Panc1 (cell line): ENCODE data around the gene CREM. TPM values are rescaled to one million over a fixed set of nuclear protein-coding genes. Genes with fewer than 3 reads are reported as not detected.

ENCODE experiments used
- ATAC-seq: fragments of 200-7000 bp; cut with Tn5 transposase; 2 replicates; pipeline ENCODE4 v1.9.1; 2020; ENCODE audit warnings: mild to moderate bottlenecking, moderate library complexity
- BruUV-seq: library from RNA; stranded (reverse); fragments of 400-500 nt; replicated peaks from 2 replicates; lab custom pipeline; 2021; lab: Mats Ljungman, UMichigan
- CTCF ChIA-PET: fragments of 300-600 bp; sonication (Branson Sonifier 250); formaldehyde crosslinking; loops from one replicate; lab custom pipeline; 2022; ENCODE audit warnings: antibody characterized with exemption; lab: Charles Lee
- POLR2A ChIA-PET: fragments of 300-600 bp; sonication (Branson Sonifier 250); formaldehyde crosslinking; loops from one replicate; lab custom pipeline; 2022; ENCODE audit warnings: antibody characterized with exemption; lab: Charles Lee
- DNase-seq: peaks from one replicate; pipeline ENCODE4 v3.0.0-alpha.2; 2010; ENCODE audit warnings: low read depth, low spot score
- H3K27ac ChIP-seq: 2 replicates; pipeline ENCODE4 v1.5.1; 2011; ENCODE audit warnings: mild to moderate bottlenecking, low read length, inconsistent platforms
- H3K27me3 ChIP-seq: fragments of 200-500 bp; sonication (Bioruptor generic); 2 replicates; pipeline ENCODE4 v1.6.0; 2014; ENCODE audit warnings: low read length, inconsistent platforms; ENCODE audit not compliant: control insufficient read depth, insufficient read depth
- H3K36me3 ChIP-seq: fragments of 200-500 bp; sonication (Bioruptor generic); 2 replicates; pipeline ENCODE4 v1.5.1; 2014; ENCODE audit warnings: inconsistent platforms, mild to moderate bottlenecking, low read length, moderate library complexity; ENCODE audit not compliant: control insufficient read depth, insufficient read depth
- H3K4me1 ChIP-seq: 2 replicates; pipeline ENCODE4 v1.5.1; 2011; ENCODE audit warnings: inconsistent platforms, mild to moderate bottlenecking, low read length, moderate library complexity; ENCODE audit not compliant: control insufficient read depth, insufficient read depth
- H3K4me3 ChIP-seq, 2 experiments: 2 replicates each; pipeline ENCODE4 v1.5.1; 2011 to 2012; ENCODE audit warnings: low read depth in 2 of 2, low read length in 2 of 2, mild to moderate bottlenecking in 2 of 2, inconsistent platforms in 1 of 2, moderate library complexity in 1 of 2
- H3K9me3 ChIP-seq: fragments of 200-500 bp; sonication (Bioruptor generic); 2 replicates; pipeline ENCODE4 v1.5.1; 2014; ENCODE audit warnings: low read depth, mild to moderate bottlenecking, inconsistent platforms, low read length, moderate library complexity; ENCODE audit not compliant: control insufficient read depth, insufficient read depth
- POLR2AphosphoS5 ChIP-seq: IDR thresholded peaks from 2 replicates; pipeline ENCODE4 v1.6.1; 2012; ENCODE audit warnings: mild to moderate bottlenecking, low read depth, low read length, moderate library complexity
- SIN3A ChIP-seq: IDR thresholded peaks from 2 replicates; pipeline ENCODE4 v1.6.1; 2012; ENCODE audit warnings: low read depth, mild to moderate bottlenecking, low read length, moderate library complexity, borderline replicate concordance; ENCODE audit not compliant: insufficient read depth
- TCF7L2 ChIP-seq: IDR thresholded peaks from 2 replicates; pipeline ENCODE4 v1.6.1; 2011; ENCODE audit warnings: mild to moderate bottlenecking, low read depth, low read length, inconsistent platforms
- in situ Hi-C: cut with HindIII; loops from 2 replicates; pipeline ENCODE4 v1.10.0; 2016; ENCODE audit warnings: low sequenced_read_pairs, low pct_unique_long_range_greater_than_20kb
- intact Hi-C: fragments of 100-400 bp; cut with micrococcal nuclease; formaldehyde crosslinking; loops from one replicate; pipeline ENCODE4 v1.10.0; 2022; ENCODE audit not compliant: unreplicated experiment
- total RNA-seq: library from RNA; stranded (reverse); gene quantifications from one replicate; pipeline ENCODE4 v1.2.1, GENCODE V29; 2021; ENCODE audit not compliant: unreplicated experiment
- TF ChIP-seq, protein P1 (sequence below), 2 experiments: IDR thresholded peaks; 2 replicates each; pipeline ENCODE4 v1.6.1; 2011 to 2012; ENCODE audit warnings: low read depth in 2 of 2, control low read depth in 1 of 2, low read length in 1 of 2, mild to moderate bottlenecking in 1 of 2, moderate library complexity in 1 of 2; ENCODE audit not compliant: insufficient read depth in 1 of 2
- TF ChIP-seq, protein P2 (sequence below): fragments of 450-650 bp; IDR thresholded peaks from 2 replicates; pipeline ENCODE4 v1.5.1; 2017; ENCODE audit warnings: mild to moderate bottlenecking

The CREM gene
- total RNA-seq, 1 experiment from 2014 or later: 13.7 TPM

DNA sequence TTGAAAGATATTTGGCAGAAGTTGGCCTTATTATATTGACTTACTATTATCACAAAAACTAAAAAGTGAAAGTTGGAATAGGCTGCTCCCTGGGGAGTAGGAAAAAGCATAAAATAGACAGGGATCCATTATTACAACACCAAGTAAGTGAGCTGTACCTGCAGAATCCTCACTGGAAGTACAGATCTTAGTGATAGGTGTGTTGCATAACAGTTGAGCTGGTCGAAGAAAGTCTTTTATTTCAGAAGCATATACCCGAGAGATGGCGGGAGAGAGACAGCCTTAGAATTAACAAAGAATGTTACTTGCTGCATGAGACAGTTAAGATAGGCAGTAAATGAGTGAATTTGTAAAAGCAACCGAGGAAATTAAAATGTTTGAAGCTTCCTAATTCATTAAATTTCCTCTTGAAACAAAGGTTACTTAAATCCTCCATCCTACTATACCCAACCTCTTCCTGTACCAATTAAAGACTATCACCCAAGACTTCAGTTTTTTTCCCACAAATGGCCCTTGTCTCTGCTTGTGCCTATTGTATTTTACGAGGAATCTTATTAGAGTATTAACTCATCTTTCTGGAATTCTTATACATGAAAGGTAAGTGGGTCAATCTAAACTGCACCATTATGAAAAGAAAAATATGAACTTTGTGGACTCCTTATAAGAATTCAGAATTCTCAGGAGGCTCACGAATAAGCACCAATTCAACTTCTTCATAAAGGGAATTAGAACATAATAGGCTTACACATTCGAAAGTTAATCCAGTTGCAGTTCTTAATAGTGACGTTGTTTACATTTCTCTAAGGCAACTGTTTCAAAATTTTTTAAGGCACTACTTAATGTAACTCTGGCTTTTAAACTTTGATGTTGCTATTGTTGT lies 56.2 kb downstream of the CREM start:
- Histone ChIP-seq H3K4me3 (no peak overlapping the region), H3K36me3 (no peaks in the 10 kb centered on the region), H3K27me3 (no peaks in the 10 kb centered on the region), H3K4me1 (0 out of 2 replicates have a peak, but pooled peaks cover 4% of the 10 kb centered on the region), H3K9me3 (no peaks in the 10 kb centered on the region), H3K27ac (no peak overlapping the region)
- CTCF ChIA-PET: no interaction called here
- no peak for DNase-seq
- POLR2A ChIA-PET: no interaction called here
- in situ Hi-C loops: no loop called here
- TF ChIP-seq POLR2AphosphoS5 (no peak), SIN3A (no peak), TCF7L2 (no peak)
- TF ChIP-seq, protein P1, sequence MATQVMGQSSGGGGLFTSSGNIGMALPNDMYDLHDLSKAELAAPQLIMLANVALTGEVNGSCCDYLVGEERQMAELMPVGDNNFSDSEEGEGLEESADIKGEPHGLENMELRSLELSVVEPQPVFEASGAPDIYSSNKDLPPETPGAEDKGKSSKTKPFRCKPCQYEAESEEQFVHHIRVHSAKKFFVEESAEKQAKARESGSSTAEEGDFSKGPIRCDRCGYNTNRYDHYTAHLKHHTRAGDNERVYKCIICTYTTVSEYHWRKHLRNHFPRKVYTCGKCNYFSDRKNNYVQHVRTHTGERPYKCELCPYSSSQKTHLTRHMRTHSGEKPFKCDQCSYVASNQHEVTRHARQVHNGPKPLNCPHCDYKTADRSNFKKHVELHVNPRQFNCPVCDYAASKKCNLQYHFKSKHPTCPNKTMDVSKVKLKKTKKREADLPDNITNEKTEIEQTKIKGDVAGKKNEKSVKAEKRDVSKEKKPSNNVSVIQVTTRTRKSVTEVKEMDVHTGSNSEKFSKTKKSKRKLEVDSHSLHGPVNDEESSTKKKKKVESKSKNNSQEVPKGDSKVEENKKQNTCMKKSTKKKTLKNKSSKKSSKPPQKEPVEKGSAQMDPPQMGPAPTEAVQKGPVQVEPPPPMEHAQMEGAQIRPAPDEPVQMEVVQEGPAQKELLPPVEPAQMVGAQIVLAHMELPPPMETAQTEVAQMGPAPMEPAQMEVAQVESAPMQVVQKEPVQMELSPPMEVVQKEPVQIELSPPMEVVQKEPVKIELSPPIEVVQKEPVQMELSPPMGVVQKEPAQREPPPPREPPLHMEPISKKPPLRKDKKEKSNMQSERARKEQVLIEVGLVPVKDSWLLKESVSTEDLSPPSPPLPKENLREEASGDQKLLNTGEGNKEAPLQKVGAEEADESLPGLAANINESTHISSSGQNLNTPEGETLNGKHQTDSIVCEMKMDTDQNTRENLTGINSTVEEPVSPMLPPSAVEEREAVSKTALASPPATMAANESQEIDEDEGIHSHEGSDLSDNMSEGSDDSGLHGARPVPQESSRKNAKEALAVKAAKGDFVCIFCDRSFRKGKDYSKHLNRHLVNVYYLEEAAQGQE (IDR thresholded peaks at IDR 0.05; ENCODE audit: insufficient read depth in 1 of 2, low read depth in 2 of 2, low read length in 1 of 2): no peak
- TF ChIP-seq, protein P2, sequence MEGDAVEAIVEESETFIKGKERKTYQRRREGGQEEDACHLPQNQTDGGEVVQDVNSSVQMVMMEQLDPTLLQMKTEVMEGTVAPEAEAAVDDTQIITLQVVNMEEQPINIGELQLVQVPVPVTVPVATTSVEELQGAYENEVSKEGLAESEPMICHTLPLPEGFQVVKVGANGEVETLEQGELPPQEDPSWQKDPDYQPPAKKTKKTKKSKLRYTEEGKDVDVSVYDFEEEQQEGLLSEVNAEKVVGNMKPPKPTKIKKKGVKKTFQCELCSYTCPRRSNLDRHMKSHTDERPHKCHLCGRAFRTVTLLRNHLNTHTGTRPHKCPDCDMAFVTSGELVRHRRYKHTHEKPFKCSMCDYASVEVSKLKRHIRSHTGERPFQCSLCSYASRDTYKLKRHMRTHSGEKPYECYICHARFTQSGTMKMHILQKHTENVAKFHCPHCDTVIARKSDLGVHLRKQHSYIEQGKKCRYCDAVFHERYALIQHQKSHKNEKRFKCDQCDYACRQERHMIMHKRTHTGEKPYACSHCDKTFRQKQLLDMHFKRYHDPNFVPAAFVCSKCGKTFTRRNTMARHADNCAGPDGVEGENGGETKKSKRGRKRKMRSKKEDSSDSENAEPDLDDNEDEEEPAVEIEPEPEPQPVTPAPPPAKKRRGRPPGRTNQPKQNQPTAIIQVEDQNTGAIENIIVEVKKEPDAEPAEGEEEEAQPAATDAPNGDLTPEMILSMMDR: no peak
- BruUV-seq: no TSS peak
- intact Hi-C loops: no loop called here
- no peak for ATAC-seq

DNA sequence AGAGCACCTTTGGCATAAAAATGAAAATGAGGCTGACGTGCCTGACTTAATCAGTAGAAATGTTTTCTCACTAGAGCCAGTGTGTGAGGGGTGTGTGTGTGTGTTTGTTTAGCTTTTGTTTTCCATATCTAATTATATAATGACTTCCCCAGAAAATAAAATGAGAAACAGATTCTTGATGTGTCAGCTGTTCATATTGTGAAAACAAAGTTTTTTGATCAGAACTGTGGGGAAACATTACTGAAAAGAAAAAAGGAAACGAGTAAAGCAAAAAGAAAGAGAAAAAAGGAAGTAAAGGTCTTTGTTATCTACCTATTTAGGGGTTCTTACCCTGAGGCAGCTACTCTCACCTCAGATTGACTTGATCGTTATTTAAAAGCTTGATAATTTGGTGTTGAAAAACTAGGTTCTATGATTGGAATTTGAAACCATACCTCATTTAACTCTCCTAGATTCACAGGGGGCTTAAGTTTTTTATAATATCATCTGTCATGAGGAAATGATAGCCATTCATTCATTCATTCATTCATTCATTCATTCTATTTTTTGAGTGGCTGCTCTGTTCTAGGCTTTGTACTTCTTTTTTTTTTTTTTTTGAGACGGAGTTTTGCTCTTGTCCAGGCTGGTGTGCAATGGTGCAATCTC lies 58.0 kb downstream of the CREM start:
- no peak overlapping the region for H3K27ac ChIP-seq
- intact Hi-C loops (no loop called here), in situ Hi-C loops (no loop called here)
- DNase-seq (no peak), ATAC-seq (no peak)
- POLR2A ChIA-PET: no interaction called here
- TF ChIP-seq, protein P1 (IDR thresholded peaks at IDR 0.05; ENCODE audit: insufficient read depth in 1 of 2, low read depth in 2 of 2, low read length in 1 of 2): no peak
- TF ChIP-seq TCF7L2 (no peak), POLR2AphosphoS5 (no peak), SIN3A (no peak)
- TF ChIP-seq, protein P2: no peak
- CTCF ChIA-PET: no interaction called here
- H3K9me3 ChIP-seq: no peaks in the 10 kb centered on the region
- no peaks in the 10 kb centered on the region for H3K27me3 ChIP-seq
- 0 out of 2 replicates have a peak, but pooled peaks cover 4% of the 10 kb centered on the region for H3K4me1 ChIP-seq
- no peak overlapping the region for H3K4me3 ChIP-seq
- no peaks in the 10 kb centered on the region for H3K36me3 ChIP-seq
- no TSS peak for BruUV-seq
